HG03378 (cell line): ENCODE data around the gene DLAT.
"Not testable (repeated sequence)": the region's sequence is repeated elsewhere in the genome, so short reads cannot be mapped to it uniquely, and the experiment has no call there.

ENCODE experiments used
- ATAC-seq: cut with Tn5 transposase; IDR thresholded peaks from one replicate; pipeline ENCODE4 v1.9.1; 2021; ENCODE audit warnings: mild to moderate bottlenecking, moderate library complexity; ENCODE audit not compliant: unreplicated experiment

Gene DLAT

DNA sequence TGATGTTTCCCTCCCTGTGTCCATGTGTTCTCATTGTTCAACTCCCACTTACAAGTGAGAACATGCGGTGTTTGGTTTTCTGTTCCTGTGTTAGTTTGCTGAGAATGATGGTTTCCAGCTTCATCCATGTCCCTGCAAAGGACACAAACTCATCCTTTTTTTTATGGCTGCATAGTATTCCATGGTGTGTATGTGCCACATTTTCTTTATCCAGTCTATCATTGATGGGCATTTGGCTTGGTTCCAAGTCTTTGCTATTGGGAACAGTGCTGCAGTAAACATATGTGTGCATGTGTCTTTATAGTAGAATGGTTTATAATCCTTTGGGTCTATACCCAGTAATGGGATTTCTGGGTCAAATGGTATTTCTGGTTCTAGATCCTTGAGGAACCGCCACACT is 21.4 kb downstream of the DLAT start:
- ATAC-seq: not testable (repeated sequence)

DNA sequence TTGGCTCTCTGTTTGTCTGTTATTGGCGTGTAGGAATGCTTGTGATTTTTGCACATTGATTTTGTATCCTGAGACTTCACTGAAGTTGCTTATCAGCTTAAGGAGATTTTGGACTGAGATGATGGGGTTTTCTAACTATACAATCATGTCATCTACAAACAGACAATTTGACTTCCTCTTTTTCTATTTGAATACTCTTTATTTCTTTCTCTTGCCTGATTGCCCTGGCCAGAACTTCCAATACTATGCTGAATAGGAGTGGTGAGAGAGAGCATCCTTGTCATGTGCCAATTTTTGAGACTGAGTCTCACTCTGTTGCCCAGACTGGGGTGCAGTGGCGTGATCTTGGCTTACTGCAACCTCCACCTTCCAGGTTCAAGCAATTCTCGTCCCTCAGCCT is 23.0 kb downstream of the DLAT start:
- ATAC-seq: not testable (repeated sequence)

GRCh38 chr11:112049777-112050176 is 24.6 kb downstream of the DLAT start:
- no peak for ATAC-seq

- ATAC-seq: peak; percentile 88
Measured at GRCh38 chr11:112050721-112051120, 25.5 kb downstream of the DLAT start.

DNA sequence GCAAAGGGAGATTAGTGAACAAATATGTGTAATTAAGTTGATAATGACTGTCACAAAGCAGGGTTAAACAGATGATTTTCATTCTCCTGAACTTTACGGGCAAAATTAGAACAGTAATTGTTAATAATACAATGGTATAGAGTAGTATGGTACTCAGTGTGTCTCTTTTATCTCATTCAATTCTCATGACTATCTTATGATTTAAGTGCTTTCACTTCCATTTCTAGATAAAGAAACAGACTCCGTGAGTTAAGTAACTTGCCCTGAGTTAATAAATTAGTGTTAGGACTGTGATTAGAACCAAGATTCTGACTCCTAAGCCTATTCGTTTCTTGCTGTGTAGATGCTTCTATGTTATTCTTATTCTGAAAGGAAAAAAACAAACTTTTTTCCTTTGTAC is 26.6 kb downstream of the DLAT start:
- ATAC-seq: no peak

- no peak for ATAC-seq
Measured at GRCh38 chr11:112057170-112057569, 32.0 kb downstream of the DLAT start.

- no peak for ATAC-seq
Measured at GRCh38 chr11:112058103-112058502, 32.9 kb downstream of the DLAT start.

- ATAC-seq: no peak
Measured at GRCh38 chr11:112062923-112063322, 37.7 kb downstream of the DLAT start.

GRCh38 chr11:112073941-112074811 is 49.0 kb downstream of the DLAT start, which contains the start of the genes NKAPD1 and PIH1D2:
NKAPD1 (plus strand) TSS chr11:112074299; CDS start chr11:112075575, 1,276 bp downstream.
PIH1D2 (minus strand) TSS chr11:112074017; CDS start chr11:112073174, 843 bp downstream.
- peak; percentile 88 for ATAC-seq

DNA sequence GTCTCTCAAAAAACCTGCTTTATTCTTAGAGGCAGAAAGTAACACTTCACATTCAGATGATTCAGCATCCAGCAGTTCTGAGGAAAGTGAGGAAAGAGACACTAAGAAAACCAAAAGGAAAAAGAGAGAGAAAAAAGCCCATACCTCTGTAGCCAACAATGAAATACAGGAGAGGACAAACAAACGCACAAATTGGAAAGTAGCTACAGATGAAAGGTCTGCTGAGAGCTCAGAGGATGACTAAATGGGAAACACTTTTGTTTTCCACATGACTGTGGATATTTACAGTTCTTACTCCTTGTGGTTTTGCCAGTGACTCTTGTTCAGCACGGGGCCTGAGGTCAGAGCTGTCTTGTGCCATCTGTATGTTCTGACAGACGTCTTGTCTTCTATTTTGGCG is 57.5 kb downstream of the DLAT start:
- ATAC-seq: no peak

- ATAC-seq: peak; percentile 35
Measured at GRCh38 chr11:112085822-112086421, 60.7 kb downstream of the DLAT start.

- ATAC-seq: peak; percentile 89
Measured at GRCh38 chr11:112086422-112087191, 61.4 kb downstream of the DLAT start, which contains the start of the genes SDHD and TIMM8B. SDHD (plus strand) TSS chr11:112086873; CDS start chr11:112086908, 35 bp downstream. TIMM8B (minus strand) TSS chr11:112086756; CDS start chr11:112086723, 33 bp downstream.

- no peak for ATAC-seq
Measured at GRCh38 chr11:112087212-112087611, 62.0 kb downstream of the DLAT start.

- ATAC-seq: not testable (repeated sequence)
Measured at GRCh38 chr11:112095302-112095701, 70.1 kb downstream of the DLAT start.

DNA sequence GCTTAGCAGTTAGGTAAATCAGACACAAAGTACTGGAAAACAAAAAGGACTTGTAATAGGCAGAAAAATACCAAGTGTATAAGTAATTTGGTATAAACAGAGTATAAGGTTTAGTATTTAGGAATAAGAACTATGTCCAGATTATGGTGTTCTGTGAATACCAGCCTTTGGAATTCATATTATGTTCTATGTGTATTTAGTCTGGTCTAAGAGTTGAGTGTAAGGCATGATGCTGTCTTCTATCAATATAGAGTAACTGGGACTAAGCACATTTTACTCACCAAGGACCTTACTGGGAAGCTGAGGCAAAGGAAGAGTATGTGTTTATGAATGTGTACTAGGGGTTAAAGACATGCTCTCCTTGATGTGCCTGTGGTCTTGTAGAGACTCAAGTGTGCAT is 71.0 kb downstream of the DLAT start:
- ATAC-seq: no peak

DNA sequence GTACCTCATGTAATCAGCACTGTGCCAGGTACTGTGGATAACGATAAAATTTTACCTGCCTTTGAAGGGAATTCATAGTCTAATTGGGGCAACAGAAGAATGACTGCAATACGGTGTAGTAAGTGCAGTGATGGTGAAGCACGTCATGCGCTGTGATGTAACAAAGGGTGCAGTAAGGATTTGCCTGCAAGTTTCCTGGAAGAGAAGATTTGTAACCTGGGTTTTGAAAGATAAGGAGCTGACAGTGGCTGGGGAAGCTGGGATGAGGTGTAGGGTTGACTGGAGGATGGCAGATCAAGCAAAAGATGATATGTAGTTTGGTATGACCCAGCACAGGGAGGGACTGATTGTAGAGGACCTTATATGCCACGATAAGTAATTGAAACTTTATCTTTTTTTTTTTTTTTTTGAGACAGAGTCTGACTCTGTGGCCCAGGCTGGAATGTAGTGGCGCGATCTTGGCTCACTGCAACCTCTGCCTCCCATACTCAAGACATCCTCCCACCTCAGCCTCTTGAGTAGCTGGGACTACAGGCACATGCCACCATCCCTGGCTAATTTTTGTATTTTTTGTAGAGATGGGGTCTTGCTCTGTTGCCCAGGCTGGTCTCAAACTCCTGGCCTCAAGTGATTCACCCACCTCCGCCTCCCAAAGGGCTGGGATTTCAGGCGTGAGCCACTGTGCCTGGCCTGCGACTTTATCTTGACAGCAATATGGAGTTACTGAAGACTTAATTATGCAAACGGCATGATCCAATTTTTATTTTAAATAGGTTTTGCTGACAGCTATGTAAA is 72.7 kb downstream of the DLAT start:
- no peak for ATAC-seq

GRCh38 chr11:112100462-112100861 is 75.3 kb downstream of the DLAT start:
- no peak for ATAC-seq

DNA sequence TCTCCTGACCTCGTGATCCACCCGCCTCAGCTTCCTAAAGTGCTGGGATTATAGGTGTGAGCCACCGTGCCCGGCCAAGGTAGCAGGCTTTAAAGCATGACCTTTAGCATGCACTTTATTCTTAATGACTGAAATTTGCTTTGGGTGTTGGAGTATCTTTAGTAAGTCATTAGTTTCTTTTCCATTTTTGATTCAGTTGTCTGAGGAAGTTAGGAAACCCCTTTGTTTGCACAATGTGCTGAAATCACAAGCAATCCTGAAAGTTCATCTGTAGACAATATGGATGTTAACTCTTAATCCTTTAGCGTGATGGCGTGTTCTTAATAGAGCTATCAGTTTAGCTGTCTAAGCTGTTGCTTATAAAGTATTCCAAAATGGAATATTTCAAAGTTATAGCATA is 78.2 kb downstream of the DLAT start:
- ATAC-seq: no peak

GRCh38 chr11:112106070-112106469 is 80.9 kb downstream of the DLAT start:
- no peak for ATAC-seq
